GM12878 (cell line): Measurements from ENCODE around the gene DLGAP3. TPM values are rescaled to one million over a fixed set of nuclear protein-coding genes. Genes with fewer than 3 reads are reported as not detected.

Experiments used
- BACH1 ChIP-seq: fragments of 450-650 bp; IDR thresholded peaks from 2 replicates; pipeline ENCODE4 v1.6.1; 2017; ENCODE audit warnings: mild to moderate bottlenecking, borderline replicate concordance
- CHD4 ChIP-seq: fragments of 200-600 bp; sonication (generic); IDR thresholded peaks from 2 replicates; pipeline ENCODE4 v1.6.1; 2016; ENCODE audit warnings: mild to moderate bottlenecking
- PML ChIP-seq: IDR thresholded peaks from 2 replicates; pipeline ENCODE4 v1.6.1; 2012; ENCODE audit warnings: low read length, inconsistent platforms
- RB1 ChIP-seq: fragments of 450-650 bp; formaldehyde crosslinking; IDR thresholded peaks from 2 replicates; pipeline ENCODE4 v1.6.1; 2017; ENCODE audit warnings: mild to moderate bottlenecking, borderline replicate concordance
- TAF1 ChIP-seq: IDR thresholded peaks from 2 replicates; pipeline ENCODE4 v1.6.1; 2011; ENCODE audit warnings: mild to moderate bottlenecking, low read depth, low read length, borderline replicate concordance
- ZNF24 ChIP-seq: fragments of 450-650 bp; IDR thresholded peaks from 2 replicates; pipeline ENCODE4 v1.6.1; 2017; ENCODE audit warnings: antibody characterized with exemption, mild to moderate bottlenecking
- ZSCAN29 ChIP-seq: fragments of 450-650 bp; IDR thresholded peaks from 2 replicates; pipeline ENCODE4 v1.6.1; 2017; ENCODE audit warnings: mild to moderate bottlenecking, moderate library complexity
- polyA plus RNA-seq, 11 experiments: library from polyadenylated mRNA; depleted of rRNA in 4 of 11; unstranded in 6 of 11; stranded (reverse) in 5 of 11; fragments of >200 nt; fragmentation: Nextera tagmentation in 4 of 11; fragmentation: Illumina TruSeq in 1 of 11; extraction: Ambion mirVana in 4 of 11; extraction: Trizol in 1 of 11; gene quantifications; 1 replicate in 1 of 11; 2 replicates in 10 of 11; pipeline versions ENCODE4 v1.2.1 to v1.2.3, GENCODE V29; 2011 to 2016; ENCODE audit warnings: inconsistent platforms in 2 of 11, missing spikeins in 2 of 11, low read depth in 1 of 11
- total RNA-seq, 4 experiments: library from RNA; depleted of rRNA in 3 of 4; stranded (reverse); fragments of >200 nt in 3 of 4; fragmentation: Illumina TruSeq in 1 of 4; extraction: Trizol in 1 of 4; gene quantifications; 2 replicates each; pipeline versions ENCODE4 v1.2.1 to v1.2.3, GENCODE V29; 2013 to 2021
- TF ChIP-seq, protein P1 (sequence below): fragments of 450-650 bp; IDR thresholded peaks from 2 replicates; pipeline ENCODE4 v1.6.1; 2016; ENCODE audit warnings: mild to moderate bottlenecking, moderate library complexity, borderline replicate concordance
- TF ChIP-seq, protein P2 (sequence below): fragments of 450-650 bp; formaldehyde crosslinking; IDR thresholded peaks from 2 replicates; pipeline ENCODE4 v1.4.0; 2020; ENCODE audit warnings: mild to moderate bottlenecking, moderate library complexity

The DLGAP3 gene
- total and polyA plus RNA-seq, 10 of the 15 experiments (the other 5 are each of a cell fraction or from before 2014, with no cell fraction given) = 0.03 to 0.15 (median 0.08) TPM; not detected in 4

DNA sequence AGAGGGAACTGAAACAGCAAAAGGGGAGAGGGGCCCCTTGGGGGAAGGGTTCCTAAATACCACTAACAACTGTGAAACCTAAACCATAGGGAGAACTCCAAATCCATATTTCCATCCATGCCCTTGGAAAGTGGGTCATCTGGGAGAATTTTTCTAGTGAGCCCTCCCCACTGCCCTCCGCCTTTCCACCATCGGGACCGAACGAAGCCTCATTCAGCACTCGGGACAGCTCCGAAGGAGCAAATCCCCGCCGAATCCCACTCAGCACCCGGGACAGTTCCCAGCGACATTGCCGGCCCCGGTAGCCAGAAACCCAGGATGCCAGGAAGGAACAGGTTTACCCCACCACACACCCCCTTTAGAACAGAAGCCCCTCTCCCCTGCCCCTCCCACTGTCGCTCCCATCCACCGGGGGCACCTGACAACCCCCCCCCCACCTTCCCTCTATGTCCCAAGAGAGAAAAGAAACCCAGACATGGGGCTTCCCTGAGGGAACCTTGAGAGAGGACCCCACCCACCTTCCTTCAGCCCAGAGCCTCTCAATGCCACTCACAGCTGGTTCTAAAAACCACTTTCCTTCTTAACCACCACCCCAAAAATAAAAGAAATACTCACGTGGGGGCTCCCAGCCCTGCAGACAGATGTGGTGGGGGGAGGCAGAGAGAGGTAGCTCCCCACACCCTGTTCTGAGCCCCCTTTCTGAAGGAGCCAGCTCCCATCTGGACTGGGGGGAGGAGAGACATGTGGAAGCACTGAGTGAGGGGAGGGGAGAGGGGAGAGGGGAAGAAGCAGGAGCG is 4.5 kb downstream of the DLGAP3 start (continued):
- TF ChIP-seq CHD4 (no peak), BACH1 (no peak), RB1 (no peak), TAF1 (no peak), ZSCAN29 (no peak), ZNF24 (no peak), PML (no peak)
- TF ChIP-seq, protein P1, sequence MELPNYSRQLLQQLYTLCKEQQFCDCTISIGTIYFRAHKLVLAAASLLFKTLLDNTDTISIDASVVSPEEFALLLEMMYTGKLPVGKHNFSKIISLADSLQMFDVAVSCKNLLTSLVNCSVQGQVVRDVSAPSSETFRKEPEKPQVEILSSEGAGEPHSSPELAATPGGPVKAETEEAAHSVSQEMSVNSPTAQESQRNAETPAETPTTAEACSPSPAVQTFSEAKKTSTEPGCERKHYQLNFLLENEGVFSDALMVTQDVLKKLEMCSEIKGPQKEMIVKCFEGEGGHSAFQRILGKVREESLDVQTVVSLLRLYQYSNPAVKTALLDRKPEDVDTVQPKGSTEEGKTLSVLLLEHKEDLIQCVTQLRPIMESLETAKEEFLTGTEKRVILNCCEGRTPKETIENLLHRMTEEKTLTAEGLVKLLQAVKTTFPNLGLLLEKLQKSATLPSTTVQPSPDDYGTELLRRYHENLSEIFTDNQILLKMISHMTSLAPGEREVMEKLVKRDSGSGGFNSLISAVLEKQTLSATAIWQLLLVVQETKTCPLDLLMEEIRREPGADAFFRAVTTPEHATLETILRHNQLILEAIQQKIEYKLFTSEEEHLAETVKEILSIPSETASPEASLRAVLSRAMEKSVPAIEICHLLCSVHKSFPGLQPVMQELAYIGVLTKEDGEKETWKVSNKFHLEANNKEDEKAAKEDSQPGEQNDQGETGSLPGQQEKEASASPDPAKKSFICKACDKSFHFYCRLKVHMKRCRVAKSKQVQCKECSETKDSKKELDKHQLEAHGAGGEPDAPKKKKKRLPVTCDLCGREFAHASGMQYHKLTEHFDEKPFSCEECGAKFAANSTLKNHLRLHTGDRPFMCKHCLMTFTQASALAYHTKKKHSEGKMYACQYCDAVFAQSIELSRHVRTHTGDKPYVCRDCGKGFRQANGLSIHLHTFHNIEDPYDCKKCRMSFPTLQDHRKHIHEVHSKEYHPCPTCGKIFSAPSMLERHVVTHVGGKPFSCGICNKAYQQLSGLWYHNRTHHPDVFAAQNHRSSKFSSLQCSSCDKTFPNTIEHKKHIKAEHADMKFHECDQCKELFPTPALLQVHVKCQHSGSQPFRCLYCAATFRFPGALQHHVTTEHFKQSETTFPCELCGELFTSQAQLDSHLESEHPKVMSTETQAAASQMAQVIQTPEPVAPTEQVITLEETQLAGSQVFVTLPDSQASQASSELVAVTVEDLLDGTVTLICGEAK = peak; percentile 80
- TF ChIP-seq, protein P2, sequence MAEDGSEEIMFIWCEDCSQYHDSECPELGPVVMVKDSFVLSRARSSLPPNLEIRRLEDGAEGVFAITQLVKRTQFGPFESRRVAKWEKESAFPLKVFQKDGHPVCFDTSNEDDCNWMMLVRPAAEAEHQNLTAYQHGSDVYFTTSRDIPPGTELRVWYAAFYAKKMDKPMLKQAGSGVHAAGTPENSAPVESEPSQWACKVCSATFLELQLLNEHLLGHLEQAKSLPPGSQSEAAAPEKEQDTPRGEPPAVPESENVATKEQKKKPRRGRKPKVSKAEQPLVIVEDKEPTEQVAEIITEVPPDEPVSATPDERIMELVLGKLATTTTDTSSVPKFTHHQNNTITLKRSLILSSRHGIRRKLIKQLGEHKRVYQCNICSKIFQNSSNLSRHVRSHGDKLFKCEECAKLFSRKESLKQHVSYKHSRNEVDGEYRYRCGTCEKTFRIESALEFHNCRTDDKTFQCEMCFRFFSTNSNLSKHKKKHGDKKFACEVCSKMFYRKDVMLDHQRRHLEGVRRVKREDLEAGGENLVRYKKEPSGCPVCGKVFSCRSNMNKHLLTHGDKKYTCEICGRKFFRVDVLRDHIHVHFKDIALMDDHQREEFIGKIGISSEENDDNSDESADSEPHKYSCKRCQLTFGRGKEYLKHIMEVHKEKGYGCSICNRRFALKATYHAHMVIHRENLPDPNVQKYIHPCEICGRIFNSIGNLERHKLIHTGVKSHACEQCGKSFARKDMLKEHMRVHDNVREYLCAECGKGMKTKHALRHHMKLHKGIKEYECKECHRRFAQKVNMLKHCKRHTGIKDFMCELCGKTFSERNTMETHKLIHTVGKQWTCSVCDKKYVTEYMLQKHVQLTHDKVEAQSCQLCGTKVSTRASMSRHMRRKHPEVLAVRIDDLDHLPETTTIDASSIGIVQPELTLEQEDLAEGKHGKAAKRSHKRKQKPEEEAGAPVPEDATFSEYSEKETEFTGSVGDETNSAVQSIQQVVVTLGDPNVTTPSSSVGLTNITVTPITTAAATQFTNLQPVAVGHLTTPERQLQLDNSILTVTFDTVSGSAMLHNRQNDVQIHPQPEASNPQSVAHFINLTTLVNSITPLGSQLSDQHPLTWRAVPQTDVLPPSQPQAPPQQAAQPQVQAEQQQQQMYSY = no peak
